HEK293T (cell line): ENCODE results near the gene FAM240B.

Experiments used
- BHLHE40 ChIP-seq: fragments of 450-650 bp; IDR thresholded peaks from 2 replicates; pipeline ENCODE4 v1.6.1; 2016; ENCODE audit warnings: mild to moderate bottlenecking, moderate library complexity, borderline replicate concordance
- CTBP1 ChIP-seq: fragments of 450-650 bp; IDR thresholded peaks from 2 replicates; pipeline ENCODE4 v1.6.1; 2016; ENCODE audit warnings: borderline replicate concordance
- ELF4 ChIP-seq: fragments of 450-650 bp; IDR thresholded peaks from 2 replicates; pipeline ENCODE4 v1.6.1; 2017; ENCODE audit warnings: antibody characterized with exemption
- FOXA1 ChIP-seq: fragments of 450-650 bp; IDR thresholded peaks from 2 replicates; pipeline ENCODE4 v1.6.1; 2016; ENCODE audit warnings: mild to moderate bottlenecking
- FOXK2 ChIP-seq: fragments of 450-650 bp; IDR thresholded peaks from 2 replicates; pipeline ENCODE4 v1.6.1; 2016; ENCODE audit warnings: mild to moderate bottlenecking
- FOXM1 ChIP-seq: fragments of 450-650 bp; IDR thresholded peaks from 2 replicates; pipeline ENCODE4 v1.6.1; 2017; ENCODE audit warnings: mild to moderate bottlenecking, borderline replicate concordance
- HDGF ChIP-seq: fragments of 450-650 bp; IDR thresholded peaks from 2 replicates; pipeline ENCODE4 v1.6.1; 2017; ENCODE audit warnings: antibody characterized with exemption, borderline replicate concordance
- L3MBTL2 ChIP-seq: fragments of 450-650 bp; conservative IDR thresholded peaks from 2 replicates; pipeline ENCODE4 v1.6.1; 2016; ENCODE audit warnings: mild to moderate bottlenecking
- NFRKB ChIP-seq: fragments of 450-650 bp; IDR thresholded peaks from 2 replicates; pipeline ENCODE4 v1.6.1; 2016; ENCODE audit warnings: mild to moderate bottlenecking, moderate library complexity
- SP1 ChIP-seq: fragments of 450-650 bp; IDR thresholded peaks from 2 replicates; pipeline ENCODE4 v1.6.1; 2017
- SUZ12 ChIP-seq: fragments of 450-650 bp; IDR thresholded peaks from 2 replicates; pipeline ENCODE4 v1.6.1; 2016; ENCODE audit warnings: mild to moderate bottlenecking
- TARDBP ChIP-seq: fragments of 450-650 bp; IDR thresholded peaks from 2 replicates; pipeline ENCODE4 v1.6.1; 2016
- ZNF384 ChIP-seq: fragments of 450-650 bp; IDR thresholded peaks from 2 replicates; pipeline ENCODE4 v1.6.1; 2016

DNA sequence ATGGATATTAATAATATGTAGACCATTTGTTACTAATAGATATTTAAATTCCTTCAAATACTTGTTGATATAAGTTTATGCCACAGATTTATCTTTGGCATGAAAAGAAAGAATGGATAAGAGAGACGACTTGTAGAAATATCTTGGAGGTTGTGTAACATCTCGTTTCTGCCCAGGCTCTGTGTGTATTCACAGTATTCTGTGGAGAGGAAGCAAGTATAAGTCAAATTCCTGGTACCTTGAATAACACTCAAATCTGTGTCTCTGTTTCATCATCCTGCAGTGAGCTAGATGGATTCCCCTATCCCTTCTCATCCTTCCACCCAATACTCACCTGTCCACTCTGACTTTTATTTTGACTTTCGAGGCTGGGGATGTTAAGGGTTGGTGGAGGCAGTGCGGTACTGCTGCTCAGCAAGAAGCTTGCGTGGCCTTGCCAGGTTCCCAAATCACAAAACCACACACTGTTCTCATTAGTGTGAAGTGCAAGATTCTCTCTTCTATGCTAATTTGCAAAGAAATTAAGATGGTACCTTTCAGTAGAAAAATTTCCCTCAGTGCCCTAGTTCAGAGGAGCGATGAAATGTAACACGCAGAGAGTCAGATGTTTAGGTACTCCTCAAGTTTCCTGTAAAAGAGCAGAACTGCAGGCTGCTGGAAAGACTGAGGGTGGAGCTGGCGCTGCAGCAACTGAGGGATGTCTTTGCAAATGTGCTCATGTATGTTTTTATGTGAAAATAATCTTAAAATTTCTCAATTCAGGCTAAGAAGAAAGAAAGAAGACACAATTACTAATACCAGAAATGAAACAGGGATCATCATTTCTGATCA lies 57.0 kb downstream of the FAM240B start:
- TF ChIP-seq SP1 (no peak), SUZ12 (no peak), FOXM1 (no peak), NFRKB (no peak), FOXA1 (no peak), ZNF384 (no peak), TARDBP (no peak), L3MBTL2 (no peak), ELF4 (no peak), BHLHE40 (no peak), CTBP1 (no peak), HDGF (no peak), FOXK2 (no peak)
